RKO (cell line): ENCODE measurements around the gene GMCL2.

Experiments used
- DNase-seq: peaks from one replicate; pipeline ENCODE4 v3.0.0-alpha.2; 2016; ENCODE audit warnings: low spot score

The GMCL2 gene

GRCh38 chr5:178182158-178182876 is 4.9 kb downstream of the GMCL2 start:
- DNase-seq: no peak

GRCh38 chr5:178180141-178180863 is 6.9 kb downstream of the GMCL2 start:
- DNase-seq: no peak

GRCh38 chr5:178177569-178177968 is 9.6 kb downstream of the GMCL2 start:
- no peak for DNase-seq

- no peak for DNase-seq
Measured at GRCh38 chr5:178176791-178177190, 10.4 kb downstream of the GMCL2 start.

GRCh38 chr5:178174456-178174855 is 12.7 kb downstream of the GMCL2 start:
- DNase-seq: no peak

GRCh38 chr5:178170455-178170854 is 16.7 kb downstream of the GMCL2 start:
- no peak for DNase-seq

GRCh38 chr5:178165581-178165980 is 21.6 kb downstream of the GMCL2 start:
- no peak for DNase-seq

- DNase-seq: peak; percentile 80
Measured at GRCh38 chr5:178163772-178164735, 23.1 kb downstream of the GMCL2 start.

- DNase-seq: no peak
Measured at GRCh38 chr5:178162481-178162880, 24.7 kb downstream of the GMCL2 start.

- DNase-seq: no peak
Measured at GRCh38 chr5:178160176-178160575, 27.0 kb downstream of the GMCL2 start.

- no peak for DNase-seq
Measured at GRCh38 chr5:178155065-178155464, 32.1 kb downstream of the GMCL2 start.

- peak; percentile 98 for DNase-seq
Measured at GRCh38 chr5:178153530-178154340, 33.4 kb downstream of the GMCL2 start, which contains the start of gene NHP2. TSS of gene NHP2 (minus strand) at chr5:178153885. CDS start at chr5:178153817, 68 bp downstream.

- DNase-seq: no peak
Measured at GRCh38 chr5:178152491-178153444, 34.4 kb downstream of the GMCL2 start.

- DNase-seq: peak; percentile 37
Measured at GRCh38 chr5:178150977-178151734, 36.0 kb downstream of the GMCL2 start.

GRCh38 chr5:178149199-178149932 is 37.8 kb downstream of the GMCL2 start:
- no peak for DNase-seq

GRCh38 chr5:178147406-178147805 is 39.8 kb downstream of the GMCL2 start:
- no peak for DNase-seq

- peak; percentile 57 for DNase-seq
Measured at GRCh38 chr5:178145965-178146820, 41.0 kb downstream of the GMCL2 start.

GRCh38 chr5:178143901-178144300 is 43.3 kb downstream of the GMCL2 start:
- DNase-seq: no peak
